G401.6 (cell line): ENCODE measurements around the gene WIF1.

Experiments used
- FAIRE-seq: peaks from 2 replicates; lab custom pipeline; 2012; peaks lifted over from hg19 to GRCh38; lab: Jason Lieb, UNC

The WIF1 gene

GRCh38 chr12:65022421-65022820 is 98.7 kb downstream of the WIF1 start:
- FAIRE-seq, result no peak

DNA sequence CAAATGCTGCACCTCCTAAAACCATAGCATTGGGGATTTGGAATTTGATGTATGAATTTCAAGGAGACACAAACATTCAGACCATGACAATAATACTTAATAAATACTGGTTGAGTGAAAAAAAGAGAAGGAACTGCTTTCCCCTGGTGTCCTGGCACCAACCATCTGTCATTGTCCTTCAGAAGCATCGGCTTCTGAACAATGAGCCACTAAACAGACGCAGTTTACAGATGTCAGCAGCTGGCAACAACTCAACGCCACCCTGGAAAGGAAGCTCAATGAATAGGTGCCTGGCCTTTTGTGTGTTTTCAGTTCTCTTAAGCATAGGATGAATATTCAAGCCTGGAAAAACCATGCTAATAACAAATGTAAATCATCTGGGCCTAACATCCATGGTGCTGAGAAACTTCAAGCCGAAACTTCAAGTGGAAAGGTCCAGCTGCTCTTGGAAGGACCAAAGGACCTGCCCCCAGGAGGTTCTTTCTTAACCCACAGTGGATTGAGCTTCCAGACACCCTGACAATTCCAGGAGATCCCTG is 101.3 kb downstream of the WIF1 start:
- FAIRE-seq, result no peak

DNA sequence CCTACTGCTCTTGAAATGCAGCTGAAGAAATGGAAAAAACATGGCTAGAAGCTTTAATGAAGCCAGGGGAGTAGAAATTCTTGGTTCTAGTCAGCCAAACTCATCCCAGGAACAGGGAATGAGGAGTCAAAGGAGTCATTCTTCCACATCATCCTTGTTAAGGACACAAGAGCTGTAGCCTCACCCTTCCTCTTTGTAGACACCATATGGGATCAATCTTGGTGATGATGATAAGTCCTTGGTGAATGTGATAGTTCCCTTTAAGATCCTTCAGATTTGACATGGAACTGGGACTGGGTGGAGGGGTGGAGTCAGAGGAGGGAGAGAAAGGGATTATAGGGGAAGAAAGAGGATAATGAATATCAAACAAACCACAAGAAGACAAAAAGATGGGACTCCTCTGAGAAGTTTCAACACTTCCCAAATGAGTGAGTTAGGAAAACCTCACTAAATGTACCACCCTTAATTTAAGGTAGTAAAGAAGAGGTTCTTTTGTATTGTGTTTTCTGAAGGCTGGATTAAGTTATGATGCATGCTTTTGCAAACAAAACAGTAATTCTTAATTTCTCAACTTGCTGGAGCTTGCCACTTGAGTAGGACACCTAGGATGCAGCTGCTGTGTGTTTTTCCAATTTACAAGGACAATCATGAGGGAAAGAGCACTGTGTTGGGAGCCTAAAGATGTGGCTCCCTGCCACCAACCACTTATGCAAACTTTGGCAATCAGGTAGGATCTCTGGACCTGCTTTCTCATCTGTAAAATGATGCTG is 104.0 kb downstream of the WIF1 start:
- FAIRE-seq, result no peak

- no peak for FAIRE-seq
Measured at GRCh38 chr12:65015850-65016249, 105.3 kb downstream of the WIF1 start.

DNA sequence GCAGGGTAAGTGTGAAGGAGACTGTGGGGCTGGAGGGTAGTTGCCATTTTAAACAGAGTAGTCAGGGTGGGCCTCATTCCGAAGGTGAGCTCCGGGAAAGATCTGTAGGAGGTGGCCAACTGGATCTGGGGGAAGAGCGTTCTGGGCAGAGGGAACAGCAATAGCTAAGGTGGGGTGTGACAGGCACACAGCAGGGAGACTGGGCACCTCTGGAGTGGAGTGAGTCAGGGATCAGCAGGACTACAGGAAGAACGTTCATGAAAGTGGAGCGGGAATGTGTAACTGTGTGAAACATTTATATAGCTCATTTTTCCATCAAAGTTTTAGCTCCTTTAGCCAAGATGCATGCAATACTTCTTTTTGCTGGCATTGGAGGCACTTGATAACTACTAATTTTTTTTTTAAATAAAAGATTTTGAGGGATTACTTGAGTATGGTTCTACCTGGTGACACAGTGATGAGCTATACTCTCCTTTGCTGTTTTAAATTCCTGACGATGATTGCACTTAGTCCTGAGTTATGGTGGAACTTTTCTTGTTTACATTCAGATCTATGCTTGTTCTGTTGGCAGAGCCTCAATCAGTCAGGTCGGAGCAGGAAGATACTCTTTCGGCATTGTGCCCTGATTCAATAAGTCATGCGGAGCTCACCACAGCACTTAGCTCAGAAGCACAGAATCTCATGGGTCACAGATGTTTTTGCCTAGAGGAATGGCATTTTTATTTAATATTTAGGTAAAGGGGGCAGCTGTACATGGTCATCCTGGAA is 106.4 kb downstream of the WIF1 start:
- no peak for FAIRE-seq

DNA sequence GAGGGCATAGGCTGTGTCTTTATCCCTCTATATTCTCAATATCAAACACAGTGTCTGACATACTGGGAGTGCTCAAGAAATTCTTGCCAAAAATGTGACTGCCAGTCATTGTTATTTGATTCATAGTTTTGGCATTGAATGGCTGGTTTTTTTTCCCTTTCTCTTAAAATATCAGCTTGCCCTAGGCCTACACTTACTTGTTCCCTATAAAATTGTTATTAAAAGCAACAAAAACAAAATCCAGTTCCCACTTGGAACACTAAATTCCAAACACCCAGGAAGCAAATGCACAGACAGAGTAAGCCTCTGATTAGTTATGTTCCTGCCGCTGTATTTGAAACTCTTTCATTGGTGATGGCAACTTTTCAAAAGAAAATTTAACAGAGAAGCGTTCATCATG is 110.7 kb downstream of the WIF1 start:
- no peak for FAIRE-seq

- FAIRE-seq, result no peak
Measured at GRCh38 chr12:65005716-65006115, 115.4 kb downstream of the WIF1 start.

GRCh38 chr12:65004270-65004669 is 116.8 kb downstream of the WIF1 start:
- FAIRE-seq, result no peak
